GM12872 (cell line): ENCODE measurements around the gene PDE6B.

ENCODE experiments used
- TF ChIP-seq, protein P1 (sequence below): IDR thresholded peaks from 3 replicates; pipeline ENCODE4 v1.5.1; 2011; ENCODE audit warnings: low read depth, mild to moderate bottlenecking, low read length, moderate library complexity; ENCODE audit not compliant: insufficient read depth

The PDE6B gene

DNA sequence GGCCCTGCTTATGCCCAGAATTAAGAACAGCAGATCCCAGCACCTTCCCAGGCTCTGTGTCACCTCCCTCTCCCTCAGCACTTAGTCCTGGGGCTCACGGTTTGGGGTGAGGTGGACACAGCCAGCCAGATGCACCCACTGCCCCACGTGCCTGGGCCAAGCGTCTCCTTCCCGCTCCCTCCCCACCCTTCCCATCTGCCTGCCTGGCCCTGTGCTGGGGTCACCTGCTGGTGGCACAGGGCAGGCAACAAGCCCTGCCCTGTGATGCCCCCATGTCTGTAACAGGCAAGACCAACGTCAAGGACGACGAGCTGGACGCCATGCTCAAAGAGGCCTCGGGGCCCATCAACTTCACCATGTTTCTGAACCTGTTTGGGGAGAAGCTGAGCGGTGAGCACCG lies 54.3 kb downstream of the PDE6B start:
- TF ChIP-seq, protein P1, sequence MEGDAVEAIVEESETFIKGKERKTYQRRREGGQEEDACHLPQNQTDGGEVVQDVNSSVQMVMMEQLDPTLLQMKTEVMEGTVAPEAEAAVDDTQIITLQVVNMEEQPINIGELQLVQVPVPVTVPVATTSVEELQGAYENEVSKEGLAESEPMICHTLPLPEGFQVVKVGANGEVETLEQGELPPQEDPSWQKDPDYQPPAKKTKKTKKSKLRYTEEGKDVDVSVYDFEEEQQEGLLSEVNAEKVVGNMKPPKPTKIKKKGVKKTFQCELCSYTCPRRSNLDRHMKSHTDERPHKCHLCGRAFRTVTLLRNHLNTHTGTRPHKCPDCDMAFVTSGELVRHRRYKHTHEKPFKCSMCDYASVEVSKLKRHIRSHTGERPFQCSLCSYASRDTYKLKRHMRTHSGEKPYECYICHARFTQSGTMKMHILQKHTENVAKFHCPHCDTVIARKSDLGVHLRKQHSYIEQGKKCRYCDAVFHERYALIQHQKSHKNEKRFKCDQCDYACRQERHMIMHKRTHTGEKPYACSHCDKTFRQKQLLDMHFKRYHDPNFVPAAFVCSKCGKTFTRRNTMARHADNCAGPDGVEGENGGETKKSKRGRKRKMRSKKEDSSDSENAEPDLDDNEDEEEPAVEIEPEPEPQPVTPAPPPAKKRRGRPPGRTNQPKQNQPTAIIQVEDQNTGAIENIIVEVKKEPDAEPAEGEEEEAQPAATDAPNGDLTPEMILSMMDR = no peak

DNA sequence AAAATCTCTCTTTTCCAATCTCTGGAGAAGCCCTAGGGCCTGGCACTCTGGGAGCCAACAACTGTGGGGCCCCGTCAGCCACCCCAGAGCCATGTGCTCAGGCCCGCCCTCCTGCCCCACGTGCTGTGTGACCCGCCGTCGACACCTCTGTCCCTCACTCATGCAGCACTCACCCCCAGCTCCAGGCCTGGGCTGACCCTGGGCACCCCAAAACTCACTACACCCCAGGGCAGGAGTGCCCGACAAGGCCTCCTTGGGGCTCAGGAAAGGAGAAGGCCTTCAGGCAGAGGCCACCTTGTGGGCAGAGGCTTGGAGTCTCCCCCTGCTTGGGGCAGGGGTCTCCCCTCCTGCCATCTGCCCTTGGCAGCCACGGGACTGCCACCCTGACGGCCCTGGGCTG lies 54.7 kb downstream of the PDE6B start:
- TF ChIP-seq, protein P1 = no peak

DNA sequence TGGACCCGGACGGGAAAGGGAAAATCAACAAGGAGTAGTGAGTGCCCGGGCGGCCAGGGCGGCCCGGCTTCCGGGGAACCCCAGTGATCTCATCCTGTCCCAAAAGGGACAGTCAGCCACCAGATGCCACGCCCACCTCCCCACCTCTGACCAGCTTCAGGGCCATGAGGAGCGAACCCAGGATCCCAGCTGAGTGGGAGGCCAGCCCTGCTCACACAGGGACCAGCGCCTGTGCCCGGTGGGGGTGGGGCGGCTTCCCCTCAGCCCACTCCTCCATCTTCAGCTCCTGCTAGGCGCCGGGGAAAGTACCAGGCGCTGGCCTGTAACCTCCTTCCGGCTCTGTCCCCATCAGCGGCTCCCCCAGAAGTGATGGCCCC lies 55.2 kb downstream of the PDE6B start:
- TF ChIP-seq, protein P1 = no peak

DNA sequence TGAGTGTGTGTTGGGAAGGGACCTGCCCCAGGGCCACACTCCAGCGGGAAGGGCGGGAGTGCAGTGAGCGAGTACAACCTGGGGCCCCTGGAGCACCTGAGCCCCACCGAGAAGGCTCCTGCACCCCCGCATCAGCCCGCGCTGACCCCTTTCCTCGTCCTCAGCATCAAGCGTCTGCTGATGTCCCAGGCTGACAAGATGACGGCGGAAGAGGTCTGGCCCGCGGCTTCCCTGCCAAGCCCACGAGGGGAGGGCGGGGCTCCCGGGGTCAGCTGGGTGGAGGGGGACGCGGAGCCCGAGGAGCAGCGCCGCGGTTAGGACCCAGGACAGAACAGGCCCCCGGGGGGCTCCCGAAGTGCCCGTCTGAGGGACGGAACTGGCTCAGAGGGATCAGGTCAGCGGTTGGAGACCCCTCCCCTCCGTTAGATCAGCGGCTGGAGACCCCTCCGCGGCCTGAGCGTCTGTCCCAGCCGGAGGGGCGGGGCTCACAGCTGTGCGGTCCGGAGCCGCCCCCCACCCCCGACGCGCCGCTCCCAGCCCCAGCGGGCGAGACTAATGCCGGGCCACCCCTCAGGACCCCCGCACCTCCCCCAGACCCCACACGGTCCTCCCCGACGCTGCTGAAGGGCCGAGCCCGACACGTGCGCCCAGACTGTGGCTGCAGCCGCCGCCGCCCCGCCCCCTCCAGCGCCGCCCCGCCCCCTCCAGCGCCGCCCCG lies 55.7 kb downstream of the PDE6B start:
- TF ChIP-seq, protein P1 = no peak

DNA sequence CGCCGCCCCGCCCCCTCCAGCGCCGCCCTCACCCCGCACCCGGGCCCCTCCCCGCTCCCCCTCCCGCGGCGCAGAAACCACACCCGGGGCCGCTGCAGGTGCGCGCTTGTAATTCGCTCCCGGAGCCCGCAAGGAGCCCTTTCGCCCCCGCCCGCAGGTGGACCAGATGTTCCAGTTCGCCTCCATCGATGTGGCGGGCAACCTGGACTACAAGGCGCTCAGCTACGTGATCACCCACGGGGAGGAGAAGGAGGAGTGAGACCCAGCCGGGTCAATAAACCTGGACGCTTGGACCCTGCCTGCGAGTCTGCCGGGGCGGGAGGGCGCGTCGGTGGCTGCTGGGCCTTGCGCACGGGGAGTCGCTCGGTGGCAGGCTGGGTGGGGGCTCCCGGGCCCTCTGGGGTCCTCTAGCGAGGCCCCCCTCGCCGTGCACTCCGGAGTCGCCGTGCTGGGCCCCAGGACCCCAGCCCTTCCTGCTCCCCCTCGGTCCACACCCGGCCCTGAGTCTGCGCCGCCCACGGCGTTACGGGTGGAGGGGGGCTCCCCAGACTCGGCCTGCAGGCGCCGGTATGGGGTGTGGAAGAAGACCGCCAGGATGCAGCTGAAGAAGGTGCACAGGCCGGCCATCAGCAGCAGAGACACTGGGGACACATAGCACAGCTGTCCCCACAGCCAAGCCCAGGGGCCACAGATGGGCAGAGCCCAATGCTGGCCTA lies 56.5 kb downstream of the PDE6B start:
- TF ChIP-seq, protein P1 = no peak

DNA sequence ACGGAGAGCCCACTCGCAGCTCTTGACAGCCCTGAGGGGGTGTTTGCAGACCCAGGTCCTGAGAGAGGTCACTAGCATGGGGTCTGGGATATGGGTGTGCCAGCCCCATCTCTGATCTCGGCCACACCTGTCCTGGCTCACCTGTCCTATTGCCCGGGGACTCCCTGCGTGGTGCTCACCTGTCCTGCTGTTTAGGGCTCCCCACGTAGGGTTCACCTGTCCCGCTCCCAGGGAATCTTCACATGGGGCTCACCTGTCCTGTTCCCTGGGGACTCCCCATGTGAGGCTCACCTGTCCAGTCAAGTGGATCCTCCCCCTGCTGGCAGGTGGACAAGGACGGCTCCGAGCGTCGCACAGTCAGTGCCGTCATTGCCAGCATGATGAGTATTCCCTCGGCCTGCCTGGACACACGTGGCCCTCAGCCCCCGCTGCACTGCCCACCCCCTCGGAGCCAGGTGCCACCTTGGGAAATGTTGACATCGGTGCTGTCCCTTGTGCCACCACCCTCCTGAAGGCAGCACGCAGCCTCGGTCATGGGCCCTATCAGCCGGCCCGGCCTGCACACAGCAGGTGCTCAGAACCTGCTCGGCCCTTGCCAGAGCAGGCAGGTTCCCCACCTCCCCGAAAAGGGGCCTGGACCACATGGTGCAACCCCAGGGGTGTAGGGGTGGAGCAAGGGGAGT lies 57.3 kb downstream of the PDE6B start:
- TF ChIP-seq, protein P1 = no peak

DNA sequence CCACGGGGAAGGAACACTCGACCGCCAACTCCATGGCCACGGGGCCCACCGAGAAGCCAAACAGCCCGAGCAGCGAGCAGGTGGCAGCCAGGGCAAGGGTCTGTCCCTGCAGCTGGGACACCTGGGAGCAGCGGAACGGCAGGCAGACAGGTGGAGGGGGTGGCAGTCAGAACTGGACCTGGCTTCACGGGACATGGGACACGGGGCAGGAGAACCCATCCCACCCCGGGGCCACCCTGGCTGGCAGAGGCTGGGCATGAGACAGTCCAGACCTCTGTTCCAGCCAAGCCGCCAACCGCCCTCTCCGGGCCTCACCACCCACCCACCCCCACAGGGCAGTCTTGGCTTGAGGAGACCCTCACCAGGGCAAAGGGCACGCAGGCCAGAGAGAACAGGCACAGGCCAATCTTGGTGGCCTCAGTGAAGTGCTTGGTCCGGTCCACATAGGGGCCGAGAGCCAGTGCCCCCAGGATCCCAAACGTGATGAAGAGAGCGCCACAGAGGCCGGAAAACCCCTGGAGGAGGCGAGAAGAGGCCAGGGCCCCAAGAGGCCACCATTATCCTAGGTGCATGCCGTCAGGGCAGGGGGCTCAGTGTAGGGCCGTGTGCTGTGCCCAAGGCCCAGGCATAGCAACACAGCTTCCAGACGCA lies 58.0 kb downstream of the PDE6B start:
- TF ChIP-seq, protein P1 = no peak
